AG10803 (cell line): Measurements from ENCODE around the gene TECTA.

Experiments
- DNase-seq: peaks from one replicate; pipeline ENCODE4 v3.0.0; 2010; ENCODE audit warnings: low read depth
- H3K4me3 ChIP-seq: 2 replicates; pipeline ENCODE4 v1.5.1; 2011; ENCODE audit warnings: mild to moderate bottlenecking, low read length, control low read depth
- CTCF ChIP-seq: conservative IDR thresholded peaks from 2 replicates; pipeline ENCODE4 v1.5.1; 2011; ENCODE audit warnings: mild to moderate bottlenecking, low read length, control low read depth, inconsistent platforms

The TECTA gene

GRCh38 chr11:121138259-121138658 lies 37.2 kb downstream of the TECTA start:
- no peak for DNase-seq
- no peak for TF ChIP-seq CTCF
- no peak overlapping the region for H3K4me3 ChIP-seq

GRCh38 chr11:121140369-121140768 lies 39.3 kb downstream of the TECTA start:
- no peak for DNase-seq
- no peak overlapping the region for H3K4me3 ChIP-seq
- TF ChIP-seq CTCF: no peak

GRCh38 chr11:121141066-121141465 lies 40.0 kb downstream of the TECTA start:
- no peak for DNase-seq
- TF ChIP-seq CTCF: no peak
- no peak overlapping the region for H3K4me3 ChIP-seq

- no peak overlapping the region for H3K4me3 ChIP-seq
- TF ChIP-seq CTCF: no peak
- no peak for DNase-seq
These were observed 42.9 kb downstream of the TECTA start for GRCh38 chr11:121143921-121144320.

GRCh38 chr11:121144723-121145122 lies 43.7 kb downstream of the TECTA start:
- no peak overlapping the region for H3K4me3 ChIP-seq
- DNase-seq: no peak
- no peak for TF ChIP-seq CTCF

- H3K4me3 ChIP-seq: no peak overlapping the region
- no peak for TF ChIP-seq CTCF
- no peak for DNase-seq
These were observed 44.8 kb downstream of the TECTA start for GRCh38 chr11:121145826-121146225.

GRCh38 chr11:121149116-121149515 lies 48.1 kb downstream of the TECTA start:
- DNase-seq: no peak
- no peak overlapping the region for H3K4me3 ChIP-seq
- TF ChIP-seq CTCF: no peak
